SK-N-SH treated with all-trans-retinoic acid at 6 μM for 48 hours (cell line): Measurements from ENCODE around the gene MORF4L1.

Experiments
- ARNTL ChIP-seq: fragments of 450-650 bp; formaldehyde crosslinking; IDR thresholded peaks from 2 replicates; pipeline ENCODE4 v1.5.0; 2020; ENCODE audit warnings: low read depth, mild to moderate bottlenecking, moderate library complexity, borderline replicate concordance
- CSDC2 ChIP-seq: fragments of 250-450 bp; sonication (Bioruptor Pico); IDR thresholded peaks from 2 replicates; pipeline ENCODE4 v1.5.0; 2020; ENCODE audit warnings: mild to moderate bottlenecking, moderate library complexity
- ISL1 ChIP-seq: fragments of 250-450 bp; sonication (Bioruptor Pico); IDR thresholded peaks from 2 replicates; pipeline ENCODE4 v2.1.2; 2022; ENCODE audit warnings: mild to moderate bottlenecking, moderate library complexity
- OSR1 ChIP-seq: fragments of 250-450 bp; sonication (Bioruptor Pico); IDR thresholded peaks from 2 replicates; pipeline ENCODE4 v1.8.0; 2022; ENCODE audit warnings: moderate library complexity, mild to moderate bottlenecking, inconsistent platforms
- PPARA ChIP-seq: fragments of 250-450 bp; sonication (Bioruptor Pico); IDR thresholded peaks from 2 replicates; pipeline ENCODE4 v1.5.0; 2020; ENCODE audit warnings: mild to moderate bottlenecking, borderline replicate concordance
- RARB ChIP-seq: fragments of 250-450 bp; sonication (Bioruptor Pico); IDR thresholded peaks from 2 replicates; pipeline ENCODE4 v1.8.0; 2021; ENCODE audit warnings: mild to moderate bottlenecking, moderate library complexity
- TCF4 ChIP-seq: fragments of 250-450 bp; sonication (Bioruptor Pico); IDR thresholded peaks from 2 replicates; pipeline ENCODE4 v1.8.0; 2021; ENCODE audit warnings: mild to moderate bottlenecking, moderate library complexity, borderline replicate concordance
- TOX ChIP-seq: fragments of 250-450 bp; sonication (Bioruptor Pico); IDR thresholded peaks from 2 replicates; pipeline ENCODE4 v1.8.0; 2021; ENCODE audit warnings: mild to moderate bottlenecking, moderate library complexity, borderline replicate concordance
- TF ChIP-seq, protein P1 (sequence below): fragments of 250-450 bp; sonication (Bioruptor Pico); IDR thresholded peaks from 2 replicates; pipeline ENCODE4 v1.5.1; 2020; ENCODE audit warnings: low read depth, mild to moderate bottlenecking, moderate library complexity
- TF ChIP-seq, protein P2 (sequence below): fragments of 250-450 bp; sonication (Bioruptor Pico); IDR thresholded peaks from 2 replicates; pipeline ENCODE4 v1.8.0; 2021; ENCODE audit warnings: low read depth, mild to moderate bottlenecking, moderate library complexity, borderline replicate concordance
- TF ChIP-seq, protein P3 (sequence below): fragments of 250-450 bp; sonication (Bioruptor Pico); IDR thresholded peaks from 2 replicates; pipeline ENCODE4 v1.8.0; 2020; ENCODE audit warnings: mild to moderate bottlenecking, moderate library complexity, borderline replicate concordance

DNA sequence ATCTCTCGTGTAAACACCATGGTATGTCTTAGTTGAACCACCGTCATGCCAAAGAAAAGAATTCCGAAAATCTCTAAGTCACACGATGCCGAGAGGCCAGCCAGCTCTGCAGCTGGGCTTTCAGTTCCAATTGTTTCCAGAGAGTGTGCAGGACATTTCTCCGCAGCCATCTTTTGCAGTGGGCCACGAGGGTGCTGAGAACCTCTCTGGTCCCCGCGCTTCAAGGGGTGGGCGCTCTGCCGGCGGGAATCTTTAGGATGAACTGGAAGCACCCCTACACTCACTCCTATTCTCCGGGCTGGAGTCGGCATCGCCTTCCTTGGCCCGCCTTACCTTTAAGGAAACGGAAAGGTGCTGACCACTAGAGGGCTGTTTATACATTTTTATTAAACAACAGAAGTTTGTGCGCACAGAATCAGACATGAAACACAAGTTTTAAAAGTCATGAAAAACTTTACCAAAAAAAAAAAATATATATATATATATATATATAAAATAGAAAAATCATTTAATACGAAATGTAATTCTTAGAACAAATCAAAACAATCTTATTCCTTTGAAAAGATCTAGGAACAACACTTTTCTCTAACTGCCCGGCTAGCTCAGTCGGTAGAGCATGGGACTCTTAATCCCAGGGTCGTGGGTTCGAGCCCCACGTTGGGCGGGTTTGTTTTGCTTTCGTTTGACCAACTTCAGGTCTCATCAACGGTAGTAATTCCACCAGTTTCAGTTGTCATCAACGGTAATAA lies 12.5 kb upstream of the MORF4L1 start:
- no peak for TF ChIP-seq RARB (CRISPR knock-in tag)
- no peak for TF ChIP-seq ISL1
- TF ChIP-seq, protein P1, sequence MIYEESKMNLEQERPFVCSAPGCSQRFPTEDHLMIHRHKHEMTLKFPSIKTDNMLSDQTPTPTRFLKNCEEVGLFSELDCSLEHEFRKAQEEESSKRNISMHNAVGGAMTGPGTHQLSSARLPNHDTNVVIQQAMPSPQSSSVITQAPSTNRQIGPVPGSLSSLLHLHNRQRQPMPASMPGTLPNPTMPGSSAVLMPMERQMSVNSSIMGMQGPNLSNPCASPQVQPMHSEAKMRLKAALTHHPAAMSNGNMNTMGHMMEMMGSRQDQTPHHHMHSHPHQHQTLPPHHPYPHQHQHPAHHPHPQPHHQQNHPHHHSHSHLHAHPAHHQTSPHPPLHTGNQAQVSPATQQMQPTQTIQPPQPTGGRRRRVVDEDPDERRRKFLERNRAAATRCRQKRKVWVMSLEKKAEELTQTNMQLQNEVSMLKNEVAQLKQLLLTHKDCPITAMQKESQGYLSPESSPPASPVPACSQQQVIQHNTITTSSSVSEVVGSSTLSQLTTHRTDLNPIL (CRISPR knock-in tag), result no peak
- TF ChIP-seq PPARA, result no peak
- TF ChIP-seq, protein P2, sequence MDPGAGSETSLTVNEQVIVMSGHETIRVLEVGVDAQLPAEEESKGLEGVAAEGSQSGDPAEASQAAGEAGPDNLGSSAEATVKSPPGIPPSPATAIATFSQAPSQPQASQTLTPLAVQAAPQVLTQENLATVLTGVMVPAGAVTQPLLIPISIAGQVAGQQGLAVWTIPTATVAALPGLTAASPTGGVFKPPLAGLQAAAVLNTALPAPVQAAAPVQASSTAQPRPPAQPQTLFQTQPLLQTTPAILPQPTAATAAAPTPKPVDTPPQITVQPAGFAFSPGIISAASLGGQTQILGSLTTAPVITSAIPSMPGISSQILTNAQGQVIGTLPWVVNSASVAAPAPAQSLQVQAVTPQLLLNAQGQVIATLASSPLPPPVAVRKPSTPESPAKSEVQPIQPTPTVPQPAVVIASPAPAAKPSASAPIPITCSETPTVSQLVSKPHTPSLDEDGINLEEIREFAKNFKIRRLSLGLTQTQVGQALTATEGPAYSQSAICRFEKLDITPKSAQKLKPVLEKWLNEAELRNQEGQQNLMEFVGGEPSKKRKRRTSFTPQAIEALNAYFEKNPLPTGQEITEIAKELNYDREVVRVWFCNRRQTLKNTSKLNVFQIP (CRISPR knock-in tag), result no peak
- TF ChIP-seq, protein P3, sequence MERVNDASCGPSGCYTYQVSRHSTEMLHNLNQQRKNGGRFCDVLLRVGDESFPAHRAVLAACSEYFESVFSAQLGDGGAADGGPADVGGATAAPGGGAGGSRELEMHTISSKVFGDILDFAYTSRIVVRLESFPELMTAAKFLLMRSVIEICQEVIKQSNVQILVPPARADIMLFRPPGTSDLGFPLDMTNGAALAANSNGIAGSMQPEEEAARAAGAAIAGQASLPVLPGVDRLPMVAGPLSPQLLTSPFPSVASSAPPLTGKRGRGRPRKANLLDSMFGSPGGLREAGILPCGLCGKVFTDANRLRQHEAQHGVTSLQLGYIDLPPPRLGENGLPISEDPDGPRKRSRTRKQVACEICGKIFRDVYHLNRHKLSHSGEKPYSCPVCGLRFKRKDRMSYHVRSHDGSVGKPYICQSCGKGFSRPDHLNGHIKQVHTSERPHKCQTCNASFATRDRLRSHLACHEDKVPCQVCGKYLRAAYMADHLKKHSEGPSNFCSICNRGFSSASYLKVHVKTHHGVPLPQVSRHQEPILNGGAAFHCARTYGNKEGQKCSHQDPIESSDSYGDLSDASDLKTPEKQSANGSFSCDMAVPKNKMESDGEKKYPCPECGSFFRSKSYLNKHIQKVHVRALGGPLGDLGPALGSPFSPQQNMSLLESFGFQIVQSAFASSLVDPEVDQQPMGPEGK (CRISPR knock-in tag), result no peak
- no peak for TF ChIP-seq TOX (CRISPR knock-in tag)
- no peak for TF ChIP-seq OSR1 (CRISPR knock-in tag)
- TF ChIP-seq TCF4 (CRISPR knock-in tag), result no peak
- no peak for TF ChIP-seq CSDC2 (CRISPR knock-in tag)
- no peak for TF ChIP-seq ARNTL (CRISPR knock-in tag)
